Duodenal mucosa (tissue), 2 donors: Measurements from ENCODE around the gene SBF1.

Source experiments
- H3K27ac ChIP-seq: one replicate; pipeline ENCODE4 v1.7.0; 2013; ENCODE audit warnings: low read depth, low read length
- H3K27me3 ChIP-seq, 2 donors: one replicate each; pipeline ENCODE4 v1.7.0; 2013; ENCODE audit warnings: low read length in 2 of 2, control low read depth in 1 of 2; ENCODE audit not compliant: insufficient read depth in 2 of 2, control insufficient read depth in 1 of 2
- H3K36me3 ChIP-seq, 2 donors: one replicate each; pipeline ENCODE4 v1.7.0; 2013; ENCODE audit warnings: low read length in 2 of 2, control low read depth in 1 of 2; ENCODE audit not compliant: insufficient read depth in 2 of 2, control insufficient read depth in 1 of 2
- H3K4me1 ChIP-seq, 2 donors: one replicate each; pipeline ENCODE4 v1.7.0; 2013; ENCODE audit warnings: low read length in 2 of 2, control low read depth in 1 of 2; ENCODE audit not compliant: insufficient read depth in 2 of 2, control insufficient read depth in 1 of 2
- H3K4me3 ChIP-seq, 2 donors: one replicate each; pipeline ENCODE4 v1.7.0; 2013; ENCODE audit warnings: low read length in 2 of 2, low read depth in 1 of 2
- H3K9ac ChIP-seq, 2 donors: one replicate each; pipeline ENCODE4 v1.7.0; 2013; ENCODE audit warnings: low read length in 2 of 2, low read depth in 1 of 2
- H3K9me3 ChIP-seq, 2 donors: one replicate each; pipeline ENCODE4 v1.7.0; 2013; ENCODE audit warnings: low read length in 2 of 2, control low read depth in 1 of 2; ENCODE audit not compliant: control insufficient read depth in 1 of 2

SBF1 gene

DNA sequence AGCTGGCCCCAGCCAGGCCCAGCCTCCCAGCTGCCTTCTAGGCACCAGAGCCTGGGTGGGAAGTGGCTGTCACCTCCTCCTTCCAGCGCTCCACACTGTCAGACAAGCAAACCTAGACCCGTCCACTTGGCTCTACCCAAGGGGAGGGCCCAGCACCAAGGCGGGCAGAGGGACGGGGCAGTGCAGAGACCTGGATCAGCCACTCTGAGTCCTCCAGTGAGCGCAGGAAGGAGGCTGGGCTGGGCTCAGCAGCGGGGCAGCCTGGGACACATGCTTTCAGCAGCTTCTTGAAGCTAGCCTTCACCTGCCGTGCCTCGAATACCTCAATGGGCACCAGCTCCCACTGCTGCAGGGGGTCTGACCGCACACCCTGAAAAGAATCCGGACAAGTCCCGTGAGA lies 18.8 kb downstream of the SBF1 start:
- H3K9ac ChIP-seq: no peak overlapping the region
- no peaks in the 10 kb centered on the region for H3K4me1 ChIP-seq
- no peak overlapping the region for H3K4me3 ChIP-seq
- H3K27ac ChIP-seq: no peak overlapping the region
- peaks cover 19 to 80% of the 10 kb centered on the region in 2 donors for H3K36me3 ChIP-seq
- H3K9me3 ChIP-seq: no peaks in the 10 kb centered on the region
- no peaks in the 10 kb centered on the region for H3K27me3 ChIP-seq

DNA sequence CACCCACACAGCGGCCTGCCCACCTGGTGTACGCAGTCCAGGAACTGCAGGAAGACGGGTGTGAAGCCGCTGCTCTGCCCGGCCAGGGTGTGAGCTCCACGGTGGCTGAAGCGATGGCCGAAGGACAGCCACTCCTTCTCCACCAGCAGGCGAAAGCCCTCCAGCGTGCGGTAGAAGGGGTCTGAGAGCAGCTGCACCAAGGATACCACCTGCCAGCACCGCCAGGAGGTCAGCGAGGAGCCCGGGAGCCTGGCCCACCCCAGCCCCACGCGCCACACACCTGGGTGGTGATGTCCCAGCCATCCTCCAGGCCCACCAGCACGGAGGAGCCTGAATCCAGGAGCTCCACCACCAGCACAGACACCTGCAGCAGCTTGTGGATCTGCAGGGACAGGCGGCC lies 19.6 kb downstream of the SBF1 start:
- H3K36me3 ChIP-seq: peaks cover 10 to 74% of the 10 kb centered on the region in 2 donors
- H3K9me3 ChIP-seq: no peaks in the 10 kb centered on the region
- no peaks in the 10 kb centered on the region for H3K4me1 ChIP-seq
- H3K4me3 ChIP-seq: no peak overlapping the region
- no peak overlapping the region for H3K9ac ChIP-seq
- H3K27ac ChIP-seq: no peak overlapping the region
- no peaks in the 10 kb centered on the region for H3K27me3 ChIP-seq

DNA sequence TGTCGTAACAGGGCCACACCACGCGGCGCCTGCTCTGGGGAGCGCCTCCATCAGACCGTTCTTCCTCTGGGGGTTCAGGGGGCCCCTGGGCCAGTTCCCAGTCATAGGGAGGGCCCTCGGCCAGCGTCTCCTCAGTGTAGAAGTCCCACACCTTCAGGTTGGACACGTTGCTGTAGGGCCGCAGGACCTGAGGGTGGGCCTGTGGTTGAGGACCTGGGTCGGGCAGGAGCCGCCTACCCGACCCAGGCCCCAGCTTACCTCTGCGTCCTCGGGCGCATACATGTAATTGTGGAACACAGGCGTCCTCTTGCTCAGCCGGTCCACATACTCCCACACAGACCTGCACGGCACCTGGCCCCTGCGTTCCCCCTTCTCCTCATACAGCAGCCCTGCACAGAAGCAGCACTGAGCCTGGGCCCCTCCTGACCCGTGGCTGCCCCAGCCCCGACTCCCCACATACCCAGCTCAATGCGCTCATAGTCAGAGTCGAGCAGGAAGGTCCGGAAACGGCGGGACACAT lies 20.2 kb downstream of the SBF1 start:
- H3K27ac ChIP-seq: no peak overlapping the region
- no peaks in the 10 kb centered on the region for H3K27me3 ChIP-seq
- H3K9me3 ChIP-seq: no peaks in the 10 kb centered on the region
- H3K4me1 ChIP-seq: no peaks in the 10 kb centered on the region
- H3K4me3 ChIP-seq: no peak overlapping the region
- no peak overlapping the region for H3K9ac ChIP-seq
- peaks cover 8 to 73% of the 10 kb centered on the region in 2 donors for H3K36me3 ChIP-seq

DNA sequence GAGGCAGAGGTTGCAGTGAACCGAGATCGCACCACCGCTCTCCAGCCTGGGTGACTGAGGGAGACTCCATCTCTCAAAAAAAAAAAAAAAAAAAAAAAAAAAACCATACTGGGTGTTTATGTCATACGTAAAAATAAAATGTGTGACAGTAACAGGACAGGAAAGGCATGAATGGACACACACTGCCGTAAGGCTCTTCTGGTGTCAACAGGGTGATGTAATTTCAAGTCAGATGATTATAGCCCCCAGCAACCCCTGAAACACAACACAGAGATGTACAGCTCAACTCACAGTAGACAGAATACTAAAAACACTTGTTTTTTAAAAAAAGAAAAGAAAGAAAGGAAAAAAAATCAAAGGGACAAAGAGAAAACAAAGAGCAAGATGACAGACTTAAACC lies 22.2 kb downstream of the SBF1 start:
- H3K36me3 ChIP-seq: peaks cover 11 to 70% of the 10 kb centered on the region in 2 donors

DNA sequence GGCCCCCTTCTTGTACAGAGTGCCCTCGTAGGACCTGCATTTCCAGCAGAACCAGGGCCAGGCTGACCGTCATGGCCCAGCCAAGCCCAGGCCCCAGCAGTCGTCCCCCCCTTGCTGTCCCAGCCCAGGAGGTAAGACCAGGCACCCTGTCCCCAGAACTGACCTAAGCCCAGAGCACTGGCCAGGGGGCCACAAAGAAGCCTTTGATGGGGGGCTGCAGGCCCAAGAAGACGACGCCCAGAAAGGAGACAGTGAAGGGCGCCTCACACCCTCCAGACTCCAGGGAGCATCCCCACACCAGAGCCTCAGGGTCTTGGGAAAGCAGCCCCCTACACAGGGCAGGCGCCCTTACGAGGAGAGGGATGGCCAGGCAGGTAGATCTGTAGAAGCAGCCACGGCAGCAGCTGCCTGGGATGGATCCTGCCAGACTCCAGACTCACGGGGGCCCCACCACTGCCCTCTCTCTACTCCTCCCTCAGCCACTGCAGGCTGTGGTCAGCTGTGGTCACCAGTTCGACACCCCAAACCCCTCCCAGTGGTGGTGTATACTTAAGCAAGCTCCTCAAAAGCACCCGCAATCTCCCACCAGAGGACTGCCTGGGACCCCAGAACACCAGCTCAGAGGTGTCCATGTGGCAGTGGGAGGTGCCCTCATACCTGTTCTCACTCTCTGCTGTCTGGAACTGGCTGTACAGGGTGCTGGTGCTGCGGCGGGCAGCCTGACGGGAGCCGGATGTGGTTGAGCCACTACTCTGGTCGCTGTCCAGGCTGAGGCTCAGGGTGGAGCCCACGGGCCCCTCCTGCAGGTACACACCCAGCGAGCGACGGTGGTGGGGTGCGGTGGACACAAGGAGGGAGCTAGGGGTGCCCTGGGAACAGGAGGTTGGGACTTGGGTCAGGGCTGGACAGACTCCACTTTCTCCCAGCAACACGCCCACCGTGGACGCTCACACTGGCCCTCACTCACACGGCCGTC lies 27.0 kb downstream of the SBF1 start:
- no peak overlapping the region for H3K4me3 ChIP-seq
- no peak overlapping the region for H3K9ac ChIP-seq
- H3K36me3 ChIP-seq: peaks cover 9 to 59% of the 10 kb centered on the region in 2 donors
- H3K27ac ChIP-seq: no peak overlapping the region
- H3K4me1 ChIP-seq: peaks cover 7 to 16% of the 10 kb centered on the region in 2 donors
- H3K9me3 ChIP-seq: no peaks in the 10 kb centered on the region
- H3K27me3 ChIP-seq: no peaks in the 10 kb centered on the region

More for the DNA sequence above, 22.2 kb downstream of the SBF1 start:
- H3K9me3 ChIP-seq: no peaks in the 10 kb centered on the region
- H3K27ac ChIP-seq: no peak overlapping the region
- no peak overlapping the region for H3K9ac ChIP-seq
- H3K4me3 ChIP-seq: no peak overlapping the region
- no peaks in the 10 kb centered on the region for H3K27me3 ChIP-seq
- H3K4me1 ChIP-seq: no peaks in the 10 kb centered on the region

DNA sequence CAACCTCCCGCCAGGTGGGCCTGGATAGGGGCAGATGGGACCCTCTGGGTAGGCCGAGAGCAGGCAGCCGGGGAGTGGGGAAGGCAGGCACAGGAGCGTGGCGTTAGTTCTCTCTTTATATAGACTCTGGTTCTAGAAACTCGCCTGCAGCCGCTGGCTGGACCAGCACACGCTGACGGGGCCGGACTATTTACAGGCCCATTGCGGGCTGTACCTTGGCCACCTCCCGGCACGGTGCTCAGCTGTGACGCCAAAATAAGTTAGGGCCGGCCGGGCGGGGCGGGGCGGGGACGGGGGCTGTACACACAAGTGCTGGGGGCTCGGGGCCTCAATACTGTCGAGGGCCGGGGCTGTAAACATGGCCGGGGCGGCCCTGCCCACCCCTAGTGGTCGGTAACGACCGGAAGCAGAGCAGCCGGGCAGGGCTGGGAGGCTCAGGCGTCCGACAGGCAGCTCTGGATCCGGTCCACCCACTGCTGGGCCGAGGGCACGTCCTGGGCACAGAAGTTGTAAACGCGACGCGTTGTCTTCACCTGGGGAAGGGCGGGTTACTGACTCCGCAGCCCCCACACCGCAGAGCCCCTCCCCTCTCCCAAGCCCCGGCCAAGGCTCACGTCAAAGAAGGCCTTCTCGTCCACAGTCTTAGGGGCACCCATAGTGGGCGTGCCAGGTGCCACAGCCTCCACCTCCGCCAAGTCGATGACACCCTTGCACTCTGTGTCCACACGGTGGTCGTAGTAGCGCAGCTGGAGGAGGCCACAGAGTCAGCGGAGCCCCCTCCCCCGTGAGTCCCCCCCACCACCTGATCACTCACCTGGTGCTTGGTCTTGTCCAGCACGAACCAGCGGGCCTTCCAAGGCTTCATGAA lies 27.9 kb downstream of the SBF1 start:
- Histone ChIP-seq H3K27me3 (no peaks in the 10 kb centered on the region), H3K9ac (no peak overlapping the region), H3K4me1 (peaks cover 7 to 16% of the 10 kb centered on the region in 2 donors), H3K9me3 (no peaks in the 10 kb centered on the region), H3K4me3 (no peak overlapping the region), H3K36me3 (peaks cover 9 to 57% of the 10 kb centered on the region in 2 donors), H3K27ac (no peak overlapping the region)

DNA sequence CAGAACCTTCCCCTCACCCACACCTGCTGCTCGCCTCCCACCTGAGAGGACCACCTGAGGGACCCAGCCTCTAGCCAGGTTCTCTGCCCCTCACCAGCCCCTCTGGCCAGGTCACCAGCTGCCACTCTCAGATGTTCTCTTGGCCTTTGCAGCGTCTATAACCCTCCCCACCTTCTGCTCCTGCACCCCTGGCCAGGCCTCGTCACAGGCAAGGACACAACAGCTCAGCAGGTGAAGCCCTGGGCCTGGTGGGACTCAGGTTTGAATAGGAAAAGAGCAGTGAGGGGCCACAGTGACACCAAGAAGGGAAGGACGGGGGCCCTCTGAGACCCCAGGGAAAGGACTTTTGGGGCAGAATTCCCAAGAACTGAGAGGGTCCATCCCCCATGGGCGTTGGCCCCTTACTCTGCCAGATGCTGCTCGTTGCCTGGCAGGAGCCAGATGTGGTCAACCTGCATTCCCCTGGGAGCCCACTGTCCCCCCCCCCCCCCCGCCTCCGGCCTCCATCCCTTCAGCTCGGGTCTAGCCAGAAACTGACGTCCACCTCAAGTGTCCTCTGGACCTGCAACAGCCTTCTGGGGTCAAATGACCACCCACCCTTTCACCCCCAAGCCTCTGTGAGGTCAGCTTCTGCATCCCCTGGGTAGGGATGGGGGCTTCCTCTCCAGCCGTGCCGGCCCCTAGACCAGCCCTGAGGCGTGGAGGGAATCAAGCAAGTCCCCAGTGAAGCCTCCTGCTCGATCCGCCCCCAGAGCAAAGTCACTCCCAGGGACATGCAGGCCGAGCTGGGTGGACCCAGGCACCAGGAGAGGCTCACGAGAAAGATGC lies 28.7 kb downstream of the SBF1 start:
- no peaks in the 10 kb centered on the region for H3K9me3 ChIP-seq
- H3K36me3 ChIP-seq: peaks cover 9 to 58% of the 10 kb centered on the region in 2 donors
- no peak overlapping the region for H3K4me3 ChIP-seq
- H3K27me3 ChIP-seq: no peaks in the 10 kb centered on the region
- H3K4me1 ChIP-seq: peaks cover 7 to 16% of the 10 kb centered on the region in 2 donors
- H3K27ac ChIP-seq: no peak overlapping the region
- no peak overlapping the region for H3K9ac ChIP-seq

DNA sequence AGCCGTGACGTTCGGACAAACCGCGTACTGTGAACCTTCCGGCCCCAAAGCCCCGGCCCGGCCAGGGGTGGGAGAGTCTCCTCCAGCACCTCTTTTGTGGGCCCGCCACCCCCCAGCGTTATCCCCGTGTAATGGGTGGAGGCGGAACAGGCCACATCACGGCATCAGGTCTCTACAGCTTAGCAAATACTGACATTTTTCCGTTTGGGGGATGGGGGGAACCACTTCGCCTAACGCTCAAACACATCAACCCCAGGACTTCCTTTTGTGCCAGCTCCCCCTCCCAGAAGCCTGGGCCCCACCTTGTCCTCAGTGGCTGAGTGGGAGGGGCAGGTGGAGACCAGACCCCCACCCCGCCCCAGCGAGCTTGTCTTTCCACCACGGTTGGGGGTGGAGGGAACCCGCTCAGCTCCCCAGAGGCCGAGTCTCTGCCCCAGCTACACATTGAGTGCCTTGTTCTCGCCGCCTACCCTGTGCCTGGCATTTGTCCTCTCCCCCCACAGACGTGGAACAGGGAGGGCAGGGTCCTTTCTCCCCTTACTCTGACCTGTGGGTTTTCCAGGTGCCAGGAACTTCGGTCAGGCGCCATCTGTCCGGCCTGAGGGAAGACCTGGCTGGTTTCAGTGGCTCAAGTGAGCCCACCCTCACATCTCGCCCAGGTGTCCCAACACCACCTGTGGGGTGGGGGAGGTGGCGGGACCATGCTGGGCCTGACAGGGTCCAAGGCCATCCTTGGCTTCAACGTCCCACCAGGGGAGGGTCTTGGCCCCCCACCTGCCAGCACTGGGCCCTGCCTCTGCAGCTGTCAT lies 29.6 kb downstream of the SBF1 start:
- Histone ChIP-seq H3K27ac (no peak overlapping the region), H3K9me3 (no peaks in the 10 kb centered on the region), H3K36me3 (peaks cover 9 to 60% of the 10 kb centered on the region in 2 donors), H3K27me3 (no peaks in the 10 kb centered on the region), H3K9ac (no peak overlapping the region), H3K4me1 (peaks cover 7 to 16% of the 10 kb centered on the region in 2 donors), H3K4me3 (no peak overlapping the region)

DNA sequence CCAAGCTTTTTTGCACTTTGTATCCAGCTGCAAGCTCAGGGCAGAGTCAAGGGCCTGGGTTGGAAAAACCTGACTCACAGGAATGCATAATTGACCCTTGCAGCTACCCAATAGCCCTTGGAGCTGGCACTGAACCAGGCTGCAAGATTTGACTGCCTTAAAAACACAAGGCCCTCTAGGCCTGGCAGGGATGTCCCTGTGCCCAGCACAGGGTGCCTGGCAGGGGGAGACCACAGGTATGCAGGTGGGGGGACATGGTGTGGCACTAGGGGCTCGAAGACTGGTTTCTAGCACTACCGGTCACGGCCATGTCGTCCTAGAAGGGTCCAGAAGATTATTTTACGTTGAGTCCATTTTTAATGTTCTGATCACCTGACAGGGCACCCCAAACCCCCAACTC lies 30.2 kb downstream of the SBF1 start:
- H3K9ac ChIP-seq: no peak overlapping the region
- H3K27me3 ChIP-seq: no peaks in the 10 kb centered on the region
- H3K4me3 ChIP-seq: no peak overlapping the region
- no peaks in the 10 kb centered on the region for H3K9me3 ChIP-seq
- peaks cover 9 to 63% of the 10 kb centered on the region in 2 donors for H3K36me3 ChIP-seq
- H3K27ac ChIP-seq: no peak overlapping the region
- peaks cover 7 to 16% of the 10 kb centered on the region in 2 donors for H3K4me1 ChIP-seq
